Measurements from ENCODE around the gene TCAF1. TPM values are rescaled to one million over a fixed set of nuclear protein-coding genes. Genes with fewer than 3 reads are reported as not detected.

The TCAF1 gene
- total and polyA plus RNA-seq, 2 donors = 13.6 to 18.2 TPM

Other genes starting within 250 kb of the TCAF1 start
- 0.28 TPM for gene CTAGE6, start 144.5 kb downstream of the TCAF1 start, total RNA-seq
- gene CTAGE6, start 144.5 kb downstream of the TCAF1 start, polyA plus RNA-seq = 0.27 TPM
- not detected for gene OR2F2, start 33.1 kb upstream of the TCAF1 start, total RNA-seq
- gene OR2F2, start 33.1 kb upstream of the TCAF1 start, polyA plus RNA-seq = not detected
- not detected for gene OR2F1, start 52.7 kb upstream of the TCAF1 start, total RNA-seq
- not detected for gene OR2F1, start 52.7 kb upstream of the TCAF1 start, polyA plus RNA-seq
- not detected for gene OR6B1, start 98.1 kb upstream of the TCAF1 start, total RNA-seq
- gene OR6B1, start 98.1 kb upstream of the TCAF1 start, polyA plus RNA-seq = not detected
- gene OR2A5, start 146.8 kb upstream of the TCAF1 start, total RNA-seq = not detected
- gene OR2A5, start 146.8 kb upstream of the TCAF1 start, polyA plus RNA-seq = 0.02 TPM
- not detected for gene OR2A25, start 167.6 kb upstream of the TCAF1 start, total RNA-seq
- gene OR2A25, start 167.6 kb upstream of the TCAF1 start, polyA plus RNA-seq = 0.05 TPM
- gene OR2A12, start 184.1 kb upstream of the TCAF1 start, total RNA-seq = not detected
- gene OR2A12, start 184.1 kb upstream of the TCAF1 start, polyA plus RNA-seq = not detected
- not detected for gene OR2A2, start 207.4 kb upstream of the TCAF1 start, total RNA-seq
- not detected for gene OR2A2, start 207.4 kb upstream of the TCAF1 start, polyA plus RNA-seq
- gene OR2A14, start 221.0 kb upstream of the TCAF1 start, total RNA-seq = not detected
- gene OR2A14, start 221.0 kb upstream of the TCAF1 start, polyA plus RNA-seq = not detected

All from thymus (tissue), 2 donors.